Nucleus accumbens (tissue), 56 donors: ENCODE results near the gene KIF4A.
"Not testable (repeated sequence)": the region's sequence is repeated elsewhere in the genome, so short reads cannot be mapped to it uniquely, and the experiment has no call there.

Source experiments
- DNase-seq, 56 donors: peaks; one replicate each; lab custom pipeline; 2025; lab: John Stamatoyannopoulos, UW

Gene KIF4A

GRCh38 chrX:70289793-70290770 is at the start of gene KIF4A, which contains the start of gene PDZD11:
Gene KIF4A, plus strand, starts transcription at chrX:70290104. Its CDS starts 355 bp downstream, at chrX:70290459.
Gene PDZD11, minus strand, starts transcription at chrX:70289927. Its CDS starts 586 bp downstream, at chrX:70289341.
- DNase-seq = peak in 53 of 56 donors; percentile 1 to 80 (median 44)

- DNase-seq = no peak
These were observed 49.2 kb upstream of the KIF4A start for GRCh38 chrX:70240751-70241150.

- no peak for DNase-seq
These were observed 48.4 kb upstream of the KIF4A start for GRCh38 chrX:70241501-70241900.

GRCh38 chrX:70243601-70244000 is 46.3 kb upstream of the KIF4A start:
- not testable (repeated sequence) for DNase-seq

GRCh38 chrX:70244881-70245280 is 45.0 kb upstream of the KIF4A start:
- no peak for DNase-seq

- no peak for DNase-seq
These were observed 42.7 kb upstream of the KIF4A start for GRCh38 chrX:70247252-70247651.

GRCh38 chrX:70252491-70252890 is 37.4 kb upstream of the KIF4A start:
- DNase-seq = no peak

GRCh38 chrX:70253377-70254062 is 36.4 kb upstream of the KIF4A start:
- DNase-seq = no peak

- DNase-seq = no peak
These were observed 35.9 kb upstream of the KIF4A start for GRCh38 chrX:70254063-70254400.

GRCh38 chrX:70254909-70255308 is 35.0 kb upstream of the KIF4A start:
- DNase-seq = no peak

- DNase-seq = no peak
These were observed 34.5 kb upstream of the KIF4A start for GRCh38 chrX:70255452-70255851.

- no peak for DNase-seq
These were observed 32.2 kb upstream of the KIF4A start for GRCh38 chrX:70257423-70258288.

- DNase-seq = no peak
These were observed 29.8 kb upstream of the KIF4A start, which contains the start of gene P2RY4 for GRCh38 chrX:70260104-70260503. Gene P2RY4, minus strand, starts transcription at chrX:70260204. Its CDS starts 580 bp downstream, at chrX:70259624.

GRCh38 chrX:70262952-70263567 is 26.8 kb upstream of the KIF4A start:
- peak in 12 of 56 donors; percentile 0 to 21 (median 0) for DNase-seq

GRCh38 chrX:70264784-70265183 is 25.1 kb upstream of the KIF4A start:
- no peak for DNase-seq

- no peak for DNase-seq
These were observed 21.9 kb upstream of the KIF4A start, which contains the start of gene ARR3 for GRCh38 chrX:70268034-70268433. Gene ARR3, plus strand, starts transcription at chrX:70268334. Its CDS starts 1,052 bp downstream, at chrX:70269386.

GRCh38 chrX:70274029-70274428 is 15.9 kb upstream of the KIF4A start:
- DNase-seq = not testable (repeated sequence)

- DNase-seq = no peak
These were observed 10.8 kb upstream of the KIF4A start for GRCh38 chrX:70279081-70279480.

- DNase-seq = no peak
These were observed 9.3 kb upstream of the KIF4A start for GRCh38 chrX:70280573-70280972.

- DNase-seq = no peak
These were observed 8.0 kb upstream of the KIF4A start, which contains the start of gene RAB41 for GRCh38 chrX:70281951-70282350. Gene RAB41, plus strand, starts transcription at chrX:70282172. Its CDS starts 46 bp downstream, at chrX:70282218.
